ENCODE measurements around the gene KMT2D.

GRCh38 chr12:49059299-49060171, 1.1 kb downstream of the KMT2D start:
- TF ChIP-seq, protein P1, sequence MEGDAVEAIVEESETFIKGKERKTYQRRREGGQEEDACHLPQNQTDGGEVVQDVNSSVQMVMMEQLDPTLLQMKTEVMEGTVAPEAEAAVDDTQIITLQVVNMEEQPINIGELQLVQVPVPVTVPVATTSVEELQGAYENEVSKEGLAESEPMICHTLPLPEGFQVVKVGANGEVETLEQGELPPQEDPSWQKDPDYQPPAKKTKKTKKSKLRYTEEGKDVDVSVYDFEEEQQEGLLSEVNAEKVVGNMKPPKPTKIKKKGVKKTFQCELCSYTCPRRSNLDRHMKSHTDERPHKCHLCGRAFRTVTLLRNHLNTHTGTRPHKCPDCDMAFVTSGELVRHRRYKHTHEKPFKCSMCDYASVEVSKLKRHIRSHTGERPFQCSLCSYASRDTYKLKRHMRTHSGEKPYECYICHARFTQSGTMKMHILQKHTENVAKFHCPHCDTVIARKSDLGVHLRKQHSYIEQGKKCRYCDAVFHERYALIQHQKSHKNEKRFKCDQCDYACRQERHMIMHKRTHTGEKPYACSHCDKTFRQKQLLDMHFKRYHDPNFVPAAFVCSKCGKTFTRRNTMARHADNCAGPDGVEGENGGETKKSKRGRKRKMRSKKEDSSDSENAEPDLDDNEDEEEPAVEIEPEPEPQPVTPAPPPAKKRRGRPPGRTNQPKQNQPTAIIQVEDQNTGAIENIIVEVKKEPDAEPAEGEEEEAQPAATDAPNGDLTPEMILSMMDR (IDR thresholded peaks at IDR 0.05): no peak
- TF ChIP-seq EZH2phosphoT487 (IDR thresholded peaks at IDR 0.05): no peak
